ENCODE data around the gene ZNRF4. TPM values are rescaled to one million over a fixed set of nuclear protein-coding genes. Genes with fewer than 3 reads are reported as not detected.
A peak's percentile ranks its signal among the peaks of the same experiment; 100 is the strongest.

ZNRF4 gene
- total RNA-seq, 4 donors from 2014 or later, result not detected

GRCh38 chr19:5478925-5479588 lies 23.8 kb downstream of the ZNRF4 start:
- H3K27ac ChIP-seq, result no peak overlapping the region
- H3K4me1 ChIP-seq, result no peaks in the 10 kb centered on the region
- WGBS, 2 donors, result 70 to 85% methylated on average over 8 of the region's 8 CpGs
- no peak for DNase-seq (ENCODE audit: low spot score in 2 of 2)
- no peak overlapping the region for H3K4me3 ChIP-seq
- H3K27me3 ChIP-seq, result peaks cover 0 to 53% of the 10 kb centered on the region in 2 donors
- peaks cover 0 to 17% (median 4%) of the 10 kb centered on the region in 4 donors for H3K9me3 ChIP-seq
- H3K36me3 ChIP-seq, result no peaks in the 10 kb centered on the region
- no peak for TF ChIP-seq EP300 (IDR thresholded peaks at IDR 0.05)
- no peak for TF ChIP-seq POLR2A (IDR thresholded peaks at IDR 0.05)
- no peak for TF ChIP-seq CTCF (IDR thresholded peaks at IDR 0.05)

- no peak for TF ChIP-seq EP300 (IDR thresholded peaks at IDR 0.05)
- TF ChIP-seq POLR2A (IDR thresholded peaks at IDR 0.05), result no peak
- no peak for TF ChIP-seq CTCF (IDR thresholded peaks at IDR 0.05)
- H3K36me3 ChIP-seq, result no peaks in the 10 kb centered on the region
- H3K27ac ChIP-seq, result no peak overlapping the region
- no peak for DNase-seq (ENCODE audit: low spot score in 2 of 2)
- H3K4me3 ChIP-seq, result no peak overlapping the region
- WGBS, 2 donors, result 26 to 28% methylated on average over 14 of the region's 14 CpGs
- peaks cover 0 to 53% of the 10 kb centered on the region in 2 donors for H3K27me3 ChIP-seq
- H3K4me1 ChIP-seq, result no peaks in the 10 kb centered on the region
- H3K9me3 ChIP-seq, result peaks cover 0 to 17% (median 4%) of the 10 kb centered on the region in 4 donors
Observed at GRCh38 chr19:5479958-5480357, 24.7 kb downstream of the ZNRF4 start.

DNA sequence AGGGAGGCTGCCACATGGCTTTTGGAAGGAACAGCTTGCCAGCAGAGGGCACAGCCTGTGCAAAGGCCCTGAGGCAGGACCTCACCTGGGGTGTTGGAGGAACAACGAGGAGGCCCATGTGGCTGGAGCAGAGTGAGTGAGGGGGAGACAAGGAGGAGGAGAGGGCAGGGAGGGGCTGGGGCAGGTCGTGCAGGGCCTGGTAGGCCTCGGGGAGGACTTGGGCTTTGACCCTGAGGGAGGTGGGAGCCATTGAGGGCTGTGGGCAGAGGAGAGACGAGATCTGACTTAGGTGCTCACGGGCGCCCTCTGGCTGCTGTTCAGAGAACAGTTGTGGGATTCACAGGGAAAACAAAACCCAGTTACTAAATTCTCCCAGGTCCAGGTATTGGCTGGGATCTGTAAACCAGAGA lies 25.2 kb downstream of the ZNRF4 start:
- no peak for DNase-seq (ENCODE audit: low spot score in 2 of 2)
- Histone ChIP-seq H3K9me3 (peaks cover 0 to 17% (median 4%) of the 10 kb centered on the region in 4 donors), H3K36me3 (no peaks in the 10 kb centered on the region), H3K27ac (no peak overlapping the region), H3K27me3 (peaks cover 0 to 53% of the 10 kb centered on the region in 2 donors), H3K4me1 (no peaks in the 10 kb centered on the region), H3K4me3 (no peak overlapping the region)
- TF ChIP-seq POLR2A (IDR thresholded peaks at IDR 0.05), result no peak
- TF ChIP-seq CTCF (IDR thresholded peaks at IDR 0.05), result peak in 4 of 5 experiments; percentile 16 to 39 (median 18)
- TF ChIP-seq EP300 (IDR thresholded peaks at IDR 0.05), result no peak
- 36 to 45% methylated on average over 6 of the region's 6 CpGs for WGBS, 2 donors

DNA sequence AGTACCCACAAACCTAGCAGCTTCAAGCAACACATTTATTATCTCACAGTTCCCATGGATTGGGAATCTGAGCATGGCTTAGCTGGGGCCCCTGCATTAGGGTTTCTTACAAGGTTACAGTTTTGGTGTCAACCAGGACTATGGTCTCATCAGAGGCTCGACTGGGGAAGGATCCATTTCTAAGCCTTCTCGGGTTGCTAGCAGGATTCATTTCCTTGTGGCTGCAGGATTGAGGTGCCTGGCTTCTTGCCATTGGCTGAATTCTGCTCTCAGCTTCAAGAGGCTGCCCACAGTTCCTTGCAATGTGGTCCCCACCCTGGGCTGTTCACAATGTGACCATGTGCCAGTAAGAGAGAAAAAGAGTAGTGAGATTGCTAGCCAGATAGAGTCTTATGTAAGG lies 26.7 kb downstream of the ZNRF4 start:
- TF ChIP-seq EP300 (IDR thresholded peaks at IDR 0.05), result no peak
- no peak for TF ChIP-seq CTCF (IDR thresholded peaks at IDR 0.05)
- no peak for TF ChIP-seq POLR2A (IDR thresholded peaks at IDR 0.05)
- H3K4me3 ChIP-seq, result no peak overlapping the region
- no peak overlapping the region for H3K27ac ChIP-seq
- H3K4me1 ChIP-seq, result no peaks in the 10 kb centered on the region
- H3K27me3 ChIP-seq, result peaks cover 0 to 53% of the 10 kb centered on the region in 2 donors
- H3K36me3 ChIP-seq, result no peaks in the 10 kb centered on the region
- DNase-seq (ENCODE audit: low spot score in 2 of 2), result no peak
- 92 to 94% methylated on average over 2 of the region's 2 CpGs for WGBS, 2 donors
- peaks cover 0 to 17% (median 4%) of the 10 kb centered on the region in 4 donors for H3K9me3 ChIP-seq

DNA sequence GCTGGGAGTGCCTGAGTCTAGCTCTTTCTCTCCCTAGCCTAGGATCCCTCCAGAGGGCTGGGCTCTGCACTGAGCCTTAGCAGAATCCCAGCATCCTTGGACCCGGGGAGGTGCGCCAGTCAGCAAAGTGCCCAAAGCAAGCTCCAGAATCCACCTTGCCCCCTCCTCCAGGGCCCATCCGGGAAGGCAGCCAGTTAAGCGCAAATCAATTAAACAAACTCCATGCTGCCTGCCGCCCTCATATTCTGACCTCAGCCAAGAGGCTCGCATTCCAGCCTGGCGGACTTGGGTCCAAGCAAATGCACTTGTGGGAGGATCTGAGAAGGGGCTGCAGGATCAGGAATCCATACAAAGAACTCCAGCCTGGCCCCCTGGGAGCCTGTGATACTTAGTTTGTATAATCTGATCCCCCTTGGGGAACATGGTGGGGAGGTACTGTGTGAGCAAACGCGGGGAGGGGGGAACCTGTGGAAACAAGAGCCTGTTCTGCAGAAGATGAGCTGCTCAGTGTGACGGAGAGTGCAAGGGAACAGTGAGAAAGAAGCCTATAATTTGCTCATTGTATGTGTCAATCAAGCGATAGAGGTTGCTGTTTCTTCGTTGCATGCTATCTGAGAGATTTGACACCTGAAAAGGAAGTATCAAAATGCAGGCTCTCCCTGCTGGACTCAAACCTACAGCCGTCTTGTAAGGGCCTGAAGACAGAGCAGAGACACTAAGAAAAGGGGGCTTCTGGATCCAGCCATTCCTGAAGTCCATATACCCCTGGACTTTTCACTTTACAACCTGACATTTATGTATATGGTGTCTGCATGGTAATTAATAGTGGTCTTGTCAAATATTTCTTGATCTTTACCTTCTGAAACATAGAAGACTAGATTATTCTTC lies 29.4 kb downstream of the ZNRF4 start:
- 24 to 29% methylated on average over 13 of the region's 13 CpGs for WGBS, 2 donors
- no peak overlapping the region for H3K27ac ChIP-seq
- no peak for TF ChIP-seq POLR2A (IDR thresholded peaks at IDR 0.05)
- no peak for TF ChIP-seq EP300 (IDR thresholded peaks at IDR 0.05)
- TF ChIP-seq CTCF (IDR thresholded peaks at IDR 0.05), result no peak

More for the DNA sequence above, 29.4 kb downstream of the ZNRF4 start:
- Histone ChIP-seq H3K4me3 (no peak overlapping the region), H3K36me3 (no peaks in the 10 kb centered on the region), H3K4me1 (no peaks in the 10 kb centered on the region), H3K27me3 (peaks cover 0 to 32% of the 10 kb centered on the region in 2 donors), H3K9me3 (peaks cover 0 to 17% (median 4%) of the 10 kb centered on the region in 4 donors)
- DNase-seq (ENCODE audit: low spot score in 2 of 2), result no peak
